DOHH2 (cell line): ENCODE measurements around the gene CDK14.

Source experiments
- H3F3A ChIP-seq: fragments of 200-600 bp; sonication (generic), shearing (Covaris generic); 2 replicates; pipeline ENCODE4 v1.6.0; 2016; ENCODE audit warnings: antibody characterized with exemption, mild to moderate bottlenecking; ENCODE audit not compliant: control insufficient read depth, insufficient read depth
- H3K27ac ChIP-seq: fragments of 200-600 bp; sonication (generic); 2 replicates; pipeline ENCODE4 v1.5.1; 2014; ENCODE audit warnings: low read depth, mild to moderate bottlenecking, low read length, moderate library complexity
- H3K27me3 ChIP-seq: fragments of 200-600 bp; sonication (generic); 2 replicates; pipeline ENCODE4 v1.6.1; 2014; ENCODE audit warnings: mild to moderate bottlenecking, low read length, mixed read lengths; ENCODE audit not compliant: control insufficient read depth
- H3K36me3 ChIP-seq: fragments of 200-600 bp; sonication (generic); 2 replicates; pipeline ENCODE4 v1.6.1; 2014; ENCODE audit warnings: mild to moderate bottlenecking, low read length, moderate library complexity, mixed read lengths; ENCODE audit not compliant: control insufficient read depth
- H3K4me1 ChIP-seq: fragments of 200-600 bp; sonication (generic); 2 replicates; pipeline ENCODE4 v1.6.1; 2014; ENCODE audit warnings: mild to moderate bottlenecking, low read length, mixed read lengths; ENCODE audit not compliant: control insufficient read depth
- H3K4me2 ChIP-seq: fragments of 200-600 bp; sonication (generic); 2 replicates; pipeline ENCODE4 v1.6.0; 2014; ENCODE audit warnings: mild to moderate bottlenecking, low read length, moderate library complexity
- H3K4me3 ChIP-seq: fragments of 200-600 bp; sonication (generic); 2 replicates; pipeline ENCODE4 v1.5.1; 2014; ENCODE audit warnings: mild to moderate bottlenecking, low read length, mixed read lengths
- H3K79me2 ChIP-seq: fragments of 200-600 bp; sonication (generic); 2 replicates; pipeline ENCODE4 v1.6.1; 2014; ENCODE audit warnings: mild to moderate bottlenecking, low read length, mixed read lengths; ENCODE audit not compliant: control insufficient read depth
- H3K9me2 ChIP-seq: fragments of 200-600 bp; sonication (generic); replicated peaks from 2 replicates; pipeline ENCODE4 v1.6.1; 2014; ENCODE audit warnings: mild to moderate bottlenecking, low read length, mixed read lengths; ENCODE audit not compliant: control insufficient read depth
- H3K9me3 ChIP-seq: fragments of 200-600 bp; sonication (generic); 2 replicates; pipeline ENCODE4 v1.6.1; 2014; ENCODE audit warnings: antibody characterized with exemption, low read length, mixed read lengths; ENCODE audit not compliant: control insufficient read depth, insufficient read depth
- H4K20me1 ChIP-seq: fragments of 200-600 bp; sonication (generic); 2 replicates; pipeline ENCODE4 v1.6.0; 2014; ENCODE audit warnings: low read depth, mild to moderate bottlenecking, antibody characterized with exemption, low read length, moderate library complexity; ENCODE audit not compliant: control insufficient read depth, insufficient read depth
- EZH2phosphoT487 ChIP-seq: fragments of 200-600 bp; sonication (generic); IDR thresholded peaks from 2 replicates; pipeline ENCODE4 v1.6.1; 2017; ENCODE audit warnings: borderline replicate concordance, mild to moderate bottlenecking, antibody characterized with exemption, low read length, moderate library complexity, mixed read lengths
- TF ChIP-seq, protein P1 (sequence below): fragments of 200-600 bp; sonication (generic); IDR thresholded peaks from one replicate; pipeline ENCODE4 v1.5.1; 2014; ENCODE audit warnings: antibody characterized with exemption, mild to moderate bottlenecking, low read depth, low read length; ENCODE audit not compliant: poor library complexity, severe bottlenecking

CDK14 gene

DNA sequence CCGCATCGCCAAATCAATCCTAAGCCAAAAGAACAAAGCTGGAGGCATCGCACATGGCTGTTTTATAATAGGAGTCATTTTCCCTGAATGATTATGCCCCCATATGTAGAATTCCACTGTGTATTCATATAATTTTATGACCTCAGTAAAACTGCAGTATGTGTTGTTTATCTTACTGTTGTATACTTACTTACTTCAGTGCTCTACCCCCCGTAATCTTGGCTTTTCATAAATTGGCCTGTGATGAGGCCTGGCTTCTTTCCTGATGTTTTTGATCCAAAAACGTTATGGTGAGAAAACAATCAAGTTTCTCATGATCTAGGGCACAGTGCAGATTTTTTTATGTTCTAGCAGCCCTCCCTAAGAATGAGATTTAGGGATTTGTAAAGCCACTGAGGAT, 361.8 kb downstream of the CDK14 start:
- H3K4me1 ChIP-seq, result no peaks in the 10 kb centered on the region
- H3K4me3 ChIP-seq, result no peak overlapping the region
- H3F3A ChIP-seq, result no peaks in the 10 kb centered on the region
- no peak overlapping the region for H3K4me2 ChIP-seq
- no peaks in the 10 kb centered on the region for H3K9me3 ChIP-seq
- peaks cover 36% of the 10 kb centered on the region for H3K36me3 ChIP-seq
- no peak overlapping the region for H3K27ac ChIP-seq
- TF ChIP-seq EZH2phosphoT487, result no peak
- TF ChIP-seq, protein P1, sequence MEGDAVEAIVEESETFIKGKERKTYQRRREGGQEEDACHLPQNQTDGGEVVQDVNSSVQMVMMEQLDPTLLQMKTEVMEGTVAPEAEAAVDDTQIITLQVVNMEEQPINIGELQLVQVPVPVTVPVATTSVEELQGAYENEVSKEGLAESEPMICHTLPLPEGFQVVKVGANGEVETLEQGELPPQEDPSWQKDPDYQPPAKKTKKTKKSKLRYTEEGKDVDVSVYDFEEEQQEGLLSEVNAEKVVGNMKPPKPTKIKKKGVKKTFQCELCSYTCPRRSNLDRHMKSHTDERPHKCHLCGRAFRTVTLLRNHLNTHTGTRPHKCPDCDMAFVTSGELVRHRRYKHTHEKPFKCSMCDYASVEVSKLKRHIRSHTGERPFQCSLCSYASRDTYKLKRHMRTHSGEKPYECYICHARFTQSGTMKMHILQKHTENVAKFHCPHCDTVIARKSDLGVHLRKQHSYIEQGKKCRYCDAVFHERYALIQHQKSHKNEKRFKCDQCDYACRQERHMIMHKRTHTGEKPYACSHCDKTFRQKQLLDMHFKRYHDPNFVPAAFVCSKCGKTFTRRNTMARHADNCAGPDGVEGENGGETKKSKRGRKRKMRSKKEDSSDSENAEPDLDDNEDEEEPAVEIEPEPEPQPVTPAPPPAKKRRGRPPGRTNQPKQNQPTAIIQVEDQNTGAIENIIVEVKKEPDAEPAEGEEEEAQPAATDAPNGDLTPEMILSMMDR, result no peak
- H3K9me2 ChIP-seq, result no peaks in the 10 kb centered on the region
- no peaks in the 10 kb centered on the region for H3K27me3 ChIP-seq
- no peaks in the 10 kb centered on the region for H4K20me1 ChIP-seq
- H3K79me2 ChIP-seq, result no peaks in the 10 kb centered on the region

DNA sequence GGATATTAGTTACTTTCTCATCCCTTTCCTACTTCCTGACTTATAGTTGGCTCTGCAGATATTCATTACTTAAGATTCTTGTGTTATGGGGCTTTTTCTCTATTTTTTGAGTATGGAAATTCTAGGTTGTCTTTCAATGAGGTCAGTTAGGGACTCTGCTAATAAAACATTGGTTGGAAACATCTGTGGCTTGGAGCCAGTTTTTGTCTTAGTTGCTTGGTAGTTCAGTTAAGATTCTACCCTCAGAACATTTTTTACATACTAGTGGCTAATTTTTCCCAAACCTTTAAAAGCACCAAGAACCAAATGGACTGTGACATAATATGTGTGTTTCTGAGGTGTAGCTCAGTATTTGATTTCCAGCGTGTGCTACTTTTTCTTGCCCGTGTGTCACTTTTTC, 362.5 kb downstream of the CDK14 start:
- Histone ChIP-seq H3K4me1 (no peaks in the 10 kb centered on the region), H3K27me3 (no peaks in the 10 kb centered on the region), H3K9me3 (no peaks in the 10 kb centered on the region), H3K79me2 (no peaks in the 10 kb centered on the region), H3F3A (no peaks in the 10 kb centered on the region), H3K9me2 (no peaks in the 10 kb centered on the region), H3K4me2 (no peak overlapping the region), H3K4me3 (no peak overlapping the region), H3K27ac (no peak overlapping the region), H3K36me3 (peaks cover 32% of the 10 kb centered on the region), H4K20me1 (no peaks in the 10 kb centered on the region)
- TF ChIP-seq EZH2phosphoT487, result no peak
- TF ChIP-seq, protein P1, result no peak

DNA sequence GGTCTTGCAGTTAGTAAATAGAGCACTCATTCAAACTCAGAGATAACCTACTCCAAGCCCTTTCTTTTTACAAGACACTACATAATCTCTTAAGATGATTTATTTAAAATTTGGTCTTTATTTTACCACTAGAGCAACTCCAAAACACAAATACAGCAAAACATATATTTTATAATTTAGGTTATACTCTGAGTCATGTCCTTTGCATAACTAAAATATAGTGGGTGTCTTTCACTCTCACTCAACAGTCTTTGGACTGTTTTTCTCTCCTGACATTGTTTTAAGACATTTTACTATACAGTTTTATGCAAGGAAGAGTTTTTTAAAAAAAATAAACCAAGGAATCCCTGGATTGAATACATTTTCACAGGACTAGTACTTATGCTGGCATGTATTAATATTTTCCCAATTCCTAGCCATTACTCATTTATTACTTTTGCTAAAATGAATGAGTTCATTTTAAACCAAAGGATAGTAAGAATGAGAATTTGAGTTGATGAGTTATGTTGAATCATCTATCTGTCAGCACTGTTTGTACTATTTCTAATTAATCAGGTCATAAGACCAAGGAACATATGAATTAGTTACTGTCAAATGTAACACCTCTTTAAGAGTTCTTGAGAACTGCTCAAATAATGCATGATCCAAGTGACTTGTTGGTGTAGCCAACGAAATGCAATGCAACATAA, 365.1 kb downstream of the CDK14 start:
- Histone ChIP-seq H3K27ac (no peak overlapping the region), H4K20me1 (no peaks in the 10 kb centered on the region), H3K9me2 (no peaks in the 10 kb centered on the region), H3K27me3 (no peaks in the 10 kb centered on the region), H3K79me2 (no peaks in the 10 kb centered on the region), H3K4me2 (no peak overlapping the region), H3K9me3 (no peaks in the 10 kb centered on the region), H3K36me3 (peaks cover 23% of the 10 kb centered on the region), H3K4me3 (no peak overlapping the region), H3K4me1 (peaks cover 1% of the 10 kb centered on the region), H3F3A (no peaks in the 10 kb centered on the region)
- TF ChIP-seq, protein P1, result no peak
- TF ChIP-seq EZH2phosphoT487, result no peak
